Esophagus squamous epithelium (tissue), 5 donors: ENCODE data around the gene ITCH. TPM values are rescaled to one million over a fixed set of nuclear protein-coding genes. Genes with fewer than 3 reads are reported as not detected.

ENCODE experiments used
- DNase-seq: peaks from one replicate; lab custom pipeline; 2025; lab: John Stamatoyannopoulos, UW
- H3K27ac ChIP-seq, 4 donors: fragments of 200-600 bp; sonication (generic); one replicate each; pipeline ENCODE4 v1.5.1; 2016 to 2019; ENCODE audit warnings: mild to moderate bottlenecking in 1 of 4
- H3K27me3 ChIP-seq, 4 donors: fragments of 200-600 bp; sonication (generic); 1 replicate in 3 of 4; 2 replicates in 1 of 4; pipeline versions ENCODE4 v1.5.1 to v1.6.0; 2017 to 2021; ENCODE audit warnings: antibody characterized with exemption in 1 of 4
- H3K36me3 ChIP-seq, 3 donors: fragments of 200-600 bp; sonication (generic); one replicate each; pipeline ENCODE4 v1.5.1; 2016 to 2019
- H3K4me1 ChIP-seq, 3 donors: fragments of 200-600 bp; sonication (generic); one replicate each; pipeline ENCODE4 v1.5.1; 2017 to 2019
- H3K4me3 ChIP-seq, 4 donors: fragments of 200-600 bp; sonication (generic); 1 replicate in 3 of 4; 2 replicates in 1 of 4; pipeline ENCODE4 v1.5.1; 2016 to 2019; ENCODE audit warnings: mild to moderate bottlenecking in 2 of 4, moderate library complexity in 1 of 4
- H3K9me3 ChIP-seq, 3 donors: fragments of 200-600 bp; sonication (generic); one replicate each; pipeline ENCODE4 v1.5.1; 2016 to 2019
- CTCF ChIP-seq, 6 experiments: fragments of 450-650 bp in 4 of 6; fragments of 200-600 bp in 2 of 6; sonication (generic) in 2 of 6; IDR thresholded peaks; one replicate each; pipeline ENCODE4 v1.5.1; 2016 to 2019; ENCODE audit warnings: antibody characterized with exemption in 6 of 6, mild to moderate bottlenecking in 4 of 6, moderate library complexity in 4 of 6
- POLR2A ChIP-seq, 4 donors: fragments of 450-650 bp; IDR thresholded peaks; one replicate each; pipeline ENCODE4 v1.6.1; 2017; ENCODE audit warnings: antibody characterized with exemption in 4 of 4, mild to moderate bottlenecking in 4 of 4, moderate library complexity in 3 of 4
- WGBS, 2 donors: methylation state at CpG; one replicate each; pipeline ENCODE4 v1.1.5; 2018; 5-methylcytosine and 5-hydroxymethylcytosine counted together
- intact Hi-C: fragments of 100-400 bp; cut with DNase I; formaldehyde crosslinking; loops from one replicate; pipeline ENCODE4 v1.15.0; 2022
- total RNA-seq, 4 donors: library from RNA; depleted of rRNA; stranded (reverse); fragments of >200 nt; gene quantifications; one replicate each; pipeline ENCODE4 v1.1.0, GENCODE V29; 2016
- donor health status: DM: yes; HTN: yes; CAD: no.

Gene ITCH
- total RNA-seq, 4 donors from 2014 or later, result 45.9 to 67.9 (median 54.5) TPM

- H3K4me1 ChIP-seq, result peaks cover 6 to 45% (median 15%) of the 10 kb centered on the region in 3 donors
- H3K27me3 ChIP-seq, result no peaks in the 10 kb centered on the region
- no peaks in the 10 kb centered on the region for H3K9me3 ChIP-seq
- WGBS, 2 donors, result 11 to 22% methylated on average over 11 of the region's 11 CpGs
- intact Hi-C loops, result no loop called here
- peaks cover 0 to 6% (median 0%) of the 10 kb centered on the region in 3 donors for H3K36me3 ChIP-seq
- TF ChIP-seq CTCF (IDR thresholded peaks at IDR 0.05) (no peak), POLR2A (IDR thresholded peaks at IDR 0.05) (no peak)
- peak overlapping the region; percentile 86 to 98 (median 92) for H3K27ac ChIP-seq
- no peak for DNase-seq
- H3K4me3 ChIP-seq, result peak overlapping the region; percentile 48 to 86 (median 68)
Measured at GRCh38 chr20:34557936-34558319, 194.9 kb downstream of the ITCH start.

- intact Hi-C loops, result no loop called here
- H3K36me3 ChIP-seq, result peaks cover 0 to 6% (median 0%) of the 10 kb centered on the region in 3 donors
- H3K27ac ChIP-seq, result peak within 1 kb of the TSS; percentile 86 to 98 (median 92)
- no peaks in the 10 kb centered on the region for H3K9me3 ChIP-seq
- peaks cover 6 to 39% (median 15%) of the 10 kb centered on the region in 3 donors for H3K4me1 ChIP-seq
- peak within 1 kb of the TSS; percentile 48 to 86 (median 68) for H3K4me3 ChIP-seq
- peak; percentile 41 for DNase-seq
- 0 to 4% methylated on average over 5 to 24 of the region's 103 CpGs for WGBS, 2 donors
- TF ChIP-seq POLR2A (IDR thresholded peaks at IDR 0.05) (peak in 3 of 4 donors; percentile 46 to 66 (median 60)), CTCF (IDR thresholded peaks at IDR 0.05) (peak in 2 of 6 experiments; percentile 15 to 29)
- no peaks in the 10 kb centered on the region for H3K27me3 ChIP-seq
Measured at GRCh38 chr20:34558320-34559218, 195.5 kb downstream of the ITCH start, which contains the start of gene MAP1LC3A. Gene MAP1LC3A, plus strand, starts transcription at chr20:34558718. Its CDS starts 151 bp downstream, at chr20:34558869.

GRCh38 chr20:34559311-34560140 lies 196.5 kb downstream of the ITCH start:
- H3K9me3 ChIP-seq, result no peaks in the 10 kb centered on the region
- H3K4me1 ChIP-seq, result peaks cover 6 to 34% (median 12%) of the 10 kb centered on the region in 3 donors
- TF ChIP-seq CTCF (IDR thresholded peaks at IDR 0.05), result no peak
- no peak for TF ChIP-seq POLR2A (IDR thresholded peaks at IDR 0.05)
- intact Hi-C loops, result no loop called here
- H3K4me3 ChIP-seq, result peak overlapping the region; percentile 48 to 86 (median 68)
- H3K27ac ChIP-seq, result peak overlapping the region; percentile 86 to 98 (median 92)
- H3K36me3 ChIP-seq, result peaks cover 0 to 6% (median 0%) of the 10 kb centered on the region in 3 donors
- no peaks in the 10 kb centered on the region for H3K27me3 ChIP-seq
- DNase-seq, result no peak
- WGBS, 2 donors, result 74 to 90% methylated on average over 2 to 13 of the region's 43 CpGs

- intact Hi-C loops, result no loop called here
- DNase-seq, result no peak
- Histone ChIP-seq H3K27me3 (no peaks in the 10 kb centered on the region), H3K27ac (peak overlapping the region in 3 of 4 donors; percentile 86 to 98 (median 96)), H3K4me3 (no peak overlapping the region), H3K4me1 (peaks cover 6 to 34% (median 12%) of the 10 kb centered on the region in 3 donors), H3K9me3 (no peaks in the 10 kb centered on the region), H3K36me3 (peaks cover 0 to 6% (median 0%) of the 10 kb centered on the region in 3 donors)
- TF ChIP-seq POLR2A (IDR thresholded peaks at IDR 0.05) (no peak), CTCF (IDR thresholded peaks at IDR 0.05) (no peak)
- WGBS, 2 donors, result no CpG with 5 or more reads among the region's 12 CpGs
Measured at GRCh38 chr20:34560141-34560523, 197.1 kb downstream of the ITCH start.
